Kasumi-1 (cell line): ENCODE results near the gene GCM1.
"Not testable (repeated sequence)": the region's sequence is repeated elsewhere in the genome, so short reads cannot be mapped to it uniquely, and the experiment has no call there.

Experiments
- DNase-seq, 2 experiments: peaks; one replicate each; lab custom pipeline; 2025; lab: John Stamatoyannopoulos, UW

Gene GCM1, protein sequence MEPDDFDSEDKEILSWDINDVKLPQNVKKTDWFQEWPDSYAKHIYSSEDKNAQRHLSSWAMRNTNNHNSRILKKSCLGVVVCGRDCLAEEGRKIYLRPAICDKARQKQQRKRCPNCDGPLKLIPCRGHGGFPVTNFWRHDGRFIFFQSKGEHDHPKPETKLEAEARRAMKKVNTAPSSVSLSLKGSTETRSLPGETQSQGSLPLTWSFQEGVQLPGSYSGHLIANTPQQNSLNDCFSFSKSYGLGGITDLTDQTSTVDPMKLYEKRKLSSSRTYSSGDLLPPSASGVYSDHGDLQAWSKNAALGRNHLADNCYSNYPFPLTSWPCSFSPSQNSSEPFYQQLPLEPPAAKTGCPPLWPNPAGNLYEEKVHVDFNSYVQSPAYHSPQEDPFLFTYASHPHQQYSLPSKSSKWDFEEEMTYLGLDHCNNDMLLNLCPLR

DNA sequence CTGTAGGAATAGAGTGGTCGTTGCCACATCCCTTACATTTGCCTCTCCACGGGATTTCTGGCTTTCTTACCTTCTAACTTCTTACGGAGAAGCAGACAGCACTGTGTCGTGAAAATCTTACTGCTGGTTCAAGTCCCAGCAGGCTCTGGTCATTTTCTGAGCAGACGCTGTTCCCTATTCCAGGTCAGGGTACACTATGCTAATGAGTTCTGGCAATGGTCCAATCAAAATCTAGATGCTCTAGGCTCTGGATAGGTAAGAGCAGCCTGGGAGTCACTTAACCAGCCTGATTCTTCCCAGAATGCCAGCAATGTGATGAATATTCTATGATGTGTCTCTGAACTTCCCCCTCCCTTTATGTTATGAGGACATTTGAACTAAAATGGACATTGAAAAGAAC lies at the start of gene GCM1:
Gene GCM1 (minus strand): TSS at position 158 of the 400 bp plus-strand sequence. CDS start 3,209 bp downstream, outside the sequence.
- DNase-seq: no peak

DNA sequence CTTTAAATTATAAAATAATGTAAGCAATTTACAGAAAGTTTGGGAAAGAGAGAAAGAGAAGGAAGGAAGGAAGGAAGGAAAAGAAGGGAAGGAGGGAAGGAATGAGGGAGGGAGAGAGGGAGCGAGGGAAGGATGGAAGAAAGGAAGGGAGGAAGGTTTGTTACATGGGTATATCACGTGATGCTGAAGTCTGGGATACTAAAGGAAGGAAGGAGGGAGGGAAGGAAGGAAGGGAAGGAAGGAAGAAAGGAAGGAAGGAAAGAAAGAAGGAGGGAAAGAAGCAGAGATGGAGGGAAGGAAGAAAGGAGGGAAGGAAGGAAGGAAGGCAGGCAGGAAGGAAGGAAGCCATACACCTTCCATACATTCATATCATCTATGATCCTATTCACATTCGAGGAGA lies 48.9 kb upstream of the GCM1 start:
- no peak for DNase-seq

DNA sequence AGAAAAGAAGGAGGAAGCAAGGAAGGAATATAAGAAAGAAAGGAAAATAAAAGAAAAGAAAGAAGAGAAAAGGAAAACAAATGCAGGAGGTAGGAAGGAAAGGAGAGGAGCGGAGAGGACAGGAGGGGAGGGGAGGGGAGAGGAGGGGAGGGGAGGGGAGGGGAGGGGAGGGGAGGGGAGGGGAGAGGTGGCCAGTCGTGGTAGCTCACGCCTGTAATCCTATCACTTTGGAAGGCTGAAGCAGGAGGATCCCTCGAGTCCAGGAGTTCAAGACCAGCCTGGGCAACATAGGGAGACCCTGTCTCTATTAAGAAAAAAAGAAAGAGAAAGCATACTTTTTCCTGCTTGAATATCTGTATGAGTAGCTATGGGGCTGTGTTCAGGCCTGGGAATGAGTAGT lies 46.4 kb upstream of the GCM1 start:
- DNase-seq: no peak

DNA sequence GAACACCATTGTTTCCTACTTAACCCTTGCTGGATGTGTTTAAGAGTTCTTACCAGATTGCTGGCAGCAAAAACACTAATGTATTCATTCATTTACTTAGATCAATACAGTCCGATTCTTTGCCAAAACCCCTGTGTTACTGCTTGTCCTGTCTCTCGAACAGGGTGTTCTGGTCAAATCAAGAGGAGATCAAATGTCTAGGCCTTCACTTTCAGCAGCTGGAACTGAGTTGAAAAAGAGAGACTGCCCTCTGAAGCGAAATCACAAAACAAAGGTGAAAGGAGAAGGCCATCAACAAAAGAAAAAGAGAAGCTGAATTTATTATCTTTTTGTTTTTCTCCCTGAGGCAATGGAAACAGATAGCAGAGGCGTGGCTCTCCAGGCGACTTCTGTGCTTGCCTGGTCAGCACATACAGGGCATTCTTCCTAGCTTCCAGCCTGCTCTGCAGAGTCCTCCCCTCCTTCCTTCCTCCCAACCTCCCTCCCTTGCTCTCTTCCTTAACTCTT lies 44.1 kb upstream of the GCM1 start:
- no peak for DNase-seq

DNA sequence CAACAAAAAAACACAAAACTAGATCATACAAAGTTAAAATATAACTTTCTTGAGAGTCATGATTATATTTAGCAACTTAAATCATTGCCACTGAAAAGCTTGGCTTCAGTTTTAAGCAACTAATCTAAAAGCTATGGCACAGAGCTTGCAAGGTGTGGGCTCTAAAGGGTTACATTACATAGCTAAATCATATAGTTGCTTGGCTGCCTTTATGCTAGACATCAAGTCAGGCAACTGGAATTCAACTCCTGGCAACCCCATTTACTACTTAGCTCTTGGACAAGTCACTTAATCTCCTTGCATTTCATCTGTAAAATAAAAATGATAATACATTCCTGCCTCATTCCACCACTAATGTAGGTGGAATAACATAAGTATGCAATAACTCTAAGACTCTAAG lies 40.9 kb upstream of the GCM1 start:
- DNase-seq: no peak

DNA sequence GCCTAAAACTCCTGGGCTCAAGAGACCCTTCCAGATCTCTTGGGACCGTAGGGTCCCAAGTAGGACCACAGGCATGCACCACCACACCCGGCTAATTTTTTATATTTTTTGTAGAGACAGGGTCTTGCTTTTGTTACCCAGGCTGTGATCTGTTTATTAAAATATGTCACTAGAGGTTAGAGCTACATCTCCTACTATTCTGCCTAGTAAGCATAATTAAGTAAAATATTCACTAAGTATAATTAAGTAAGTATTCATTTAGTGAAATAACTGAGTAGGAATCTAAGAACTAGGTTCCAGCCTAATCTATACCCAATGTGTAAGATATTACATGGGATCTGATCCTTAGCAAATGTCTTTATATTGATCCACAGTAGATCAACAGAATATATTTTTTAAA lies 40.2 kb upstream of the GCM1 start:
- DNase-seq: no peak

DNA sequence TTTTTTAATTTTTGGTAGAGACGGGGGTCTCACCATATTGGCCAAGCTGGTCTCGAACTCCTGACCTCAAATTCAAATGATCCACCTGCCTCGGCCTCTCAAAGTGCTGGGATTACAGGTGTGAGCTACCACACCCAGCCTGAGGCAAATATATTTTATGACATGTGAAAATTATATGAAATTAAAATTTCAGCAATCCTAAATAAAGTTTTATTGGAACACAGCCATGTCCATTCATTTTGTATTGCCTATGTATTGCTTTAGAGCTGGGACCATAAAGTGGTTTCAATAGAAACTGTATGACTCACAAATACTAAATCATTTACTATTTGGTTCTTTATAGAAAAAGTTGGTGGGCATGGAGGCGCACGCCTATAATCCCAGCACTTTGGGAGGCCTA lies 32.0 kb upstream of the GCM1 start:
- no peak for DNase-seq

DNA sequence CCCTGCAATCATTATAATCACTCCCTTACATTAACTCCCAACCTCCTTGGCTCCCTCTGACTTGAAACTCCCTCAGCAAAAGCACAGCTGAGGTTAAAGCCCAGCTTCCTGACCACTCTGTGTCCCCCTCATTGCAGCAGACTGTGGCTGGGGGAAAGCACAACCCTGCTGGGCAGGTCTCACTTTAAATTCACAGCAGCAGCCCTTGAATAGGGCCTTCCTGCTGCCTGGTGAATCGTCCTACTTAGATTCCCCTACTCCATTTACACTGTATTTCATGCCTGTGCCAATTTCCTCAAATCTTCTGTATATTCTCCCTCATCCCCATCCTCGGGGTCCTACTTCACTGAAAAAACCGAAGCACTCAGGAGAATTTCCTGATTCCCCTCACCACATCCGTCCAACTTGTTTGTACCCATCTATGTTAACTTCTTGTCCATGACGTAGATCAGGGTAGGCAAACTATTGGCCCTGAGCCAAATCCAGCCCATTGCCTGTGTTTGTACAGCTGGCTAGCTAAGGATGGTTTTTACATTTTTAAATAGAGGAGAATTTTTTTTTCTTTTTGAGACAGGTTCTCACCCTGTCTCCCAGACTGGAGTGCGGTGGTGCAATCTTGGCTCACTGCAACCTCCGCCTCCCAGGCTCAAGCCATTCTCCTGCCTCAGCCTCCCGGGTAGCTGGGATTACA lies 31.5 kb upstream of the GCM1 start:
- DNase-seq: no peak

DNA sequence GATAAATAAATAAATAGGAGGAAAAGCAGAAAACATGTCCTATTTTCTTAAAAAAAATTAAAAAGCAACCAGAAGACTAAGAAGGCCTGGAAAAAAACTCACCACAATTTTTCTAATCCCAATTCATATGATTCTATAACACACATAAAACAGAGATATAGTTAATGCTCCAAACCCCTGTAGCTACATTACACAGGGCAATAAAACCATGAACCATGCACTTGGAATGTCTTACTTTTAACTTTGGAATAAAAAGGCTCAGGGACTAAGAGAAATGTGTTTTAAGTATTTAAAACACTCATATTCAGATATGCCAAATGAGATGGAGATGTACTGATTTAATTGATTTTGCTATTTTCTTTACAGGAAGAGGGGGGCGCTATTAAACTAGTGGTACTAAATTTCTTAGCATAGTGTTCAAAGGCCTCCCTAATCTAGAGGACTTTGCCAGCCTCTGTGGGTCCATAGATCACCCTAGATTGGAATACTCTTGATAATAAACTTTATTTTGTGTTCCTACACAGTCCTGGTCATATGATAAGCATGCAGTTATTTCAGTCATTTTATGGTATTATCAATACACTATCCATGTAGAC lies 30.3 kb upstream of the GCM1 start:
- no peak for DNase-seq

DNA sequence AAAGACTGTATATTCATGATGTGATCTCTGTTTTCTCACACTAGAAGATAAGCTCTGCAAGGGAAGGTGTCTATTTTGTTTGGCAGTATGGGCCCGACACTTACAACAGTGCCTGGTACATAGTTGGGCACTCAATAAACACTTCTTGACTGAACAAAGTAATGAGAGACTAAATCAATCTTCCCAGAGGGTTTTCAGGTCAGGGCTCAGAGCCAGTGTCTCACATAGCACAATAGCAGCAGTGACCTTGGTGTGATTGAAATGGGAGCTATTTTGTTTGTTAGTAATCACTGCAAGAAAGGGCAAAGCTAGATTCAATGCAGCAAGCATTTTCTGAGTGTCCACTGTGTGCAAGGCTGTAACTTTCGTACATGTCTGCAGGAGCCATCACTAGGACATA lies 26.4 kb upstream of the GCM1 start:
- DNase-seq: no peak

DNA sequence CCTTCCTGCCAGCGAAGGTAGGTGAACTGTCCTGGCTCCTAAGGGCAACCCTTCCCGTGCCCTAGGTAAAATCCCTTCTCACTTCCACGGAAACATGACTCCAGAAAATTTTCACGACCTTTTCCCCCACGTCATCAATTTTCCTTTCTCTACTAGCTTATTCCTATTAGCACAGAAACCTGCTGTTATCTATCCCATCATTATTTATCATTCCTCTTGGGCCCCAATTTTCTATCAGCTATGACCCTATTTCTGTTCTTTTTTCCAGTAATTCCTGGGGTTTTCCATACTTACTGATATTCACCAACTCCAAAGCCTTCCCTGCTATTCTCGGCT lies 23.8 kb upstream of the GCM1 start:
- DNase-seq: no peak

DNA sequence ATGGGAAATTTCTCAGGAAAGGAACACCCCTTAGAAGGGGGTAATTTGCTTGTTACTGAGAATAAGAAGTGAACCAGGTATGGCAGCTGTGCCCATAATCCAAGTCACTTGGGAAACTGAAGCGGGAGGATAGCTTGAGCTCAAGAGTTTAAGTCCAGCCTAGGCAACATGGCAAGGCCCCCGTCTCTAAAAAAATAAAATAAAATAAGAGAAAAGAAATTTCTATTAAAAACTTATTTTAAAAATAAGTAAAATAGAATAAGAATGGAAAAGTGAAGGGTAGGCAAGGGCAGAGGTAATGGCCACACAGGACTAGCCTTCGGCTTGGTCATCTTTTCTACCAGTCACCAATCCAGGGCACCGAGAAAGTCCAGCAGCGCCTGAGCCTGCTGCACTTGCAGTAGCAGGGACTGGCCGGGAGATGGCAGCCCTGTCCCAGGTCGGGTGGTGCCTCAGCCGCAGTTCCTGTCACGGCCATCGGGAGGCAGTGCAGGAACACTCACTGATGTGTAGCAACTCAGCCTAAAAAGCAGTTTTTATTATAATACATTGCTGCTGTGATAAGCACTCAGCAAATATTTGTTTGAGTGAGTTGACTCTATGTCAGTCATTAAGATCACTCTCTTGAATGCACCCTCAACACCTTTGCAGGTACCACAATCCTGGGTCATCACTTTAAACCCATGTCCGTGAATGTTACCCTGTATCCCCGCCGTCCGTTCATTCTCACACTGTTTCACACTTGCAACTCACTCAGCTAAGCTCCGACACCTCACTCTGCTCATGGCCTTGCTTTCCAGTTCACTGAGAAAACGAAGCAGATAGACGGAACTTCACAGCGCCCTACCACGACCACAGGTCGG lies 23.2 kb upstream of the GCM1 start:
- peak; percentile 67 to 82 for DNase-seq

DNA sequence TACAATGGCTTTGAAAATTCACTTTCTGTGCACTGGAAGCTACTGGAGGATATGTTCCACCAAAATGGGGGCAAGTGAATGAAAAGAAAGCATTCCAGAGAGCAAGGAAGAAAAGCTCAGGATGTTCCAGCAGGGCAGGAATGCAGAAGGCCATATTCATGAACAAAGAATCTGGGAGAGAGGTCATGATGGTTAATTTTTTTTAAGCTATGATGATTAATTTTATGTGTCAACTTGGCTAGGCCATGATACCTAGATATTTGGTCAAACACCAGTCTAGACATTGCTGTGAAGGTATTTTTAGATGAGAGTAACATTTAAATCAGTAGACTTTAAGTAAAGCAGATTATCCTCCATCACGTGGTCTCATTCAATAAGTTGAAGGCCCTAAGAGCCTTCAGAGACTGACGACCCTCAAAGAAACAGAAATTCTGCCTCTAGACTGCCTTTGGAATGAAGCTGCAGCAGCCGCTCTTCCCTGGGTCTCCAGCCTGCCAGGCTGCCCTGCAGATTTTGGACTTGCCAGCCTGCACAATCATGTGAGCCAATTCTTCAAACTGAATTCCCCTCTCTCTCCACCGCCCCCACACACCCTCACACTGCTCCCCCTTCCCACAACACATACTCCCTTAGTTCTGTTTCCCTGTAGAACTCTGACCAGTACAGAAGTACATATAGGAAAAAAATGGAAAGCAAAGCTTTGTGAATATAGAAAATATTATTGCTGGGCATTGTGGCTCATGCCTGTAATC lies 20.1 kb upstream of the GCM1 start:
- DNase-seq: no peak

DNA sequence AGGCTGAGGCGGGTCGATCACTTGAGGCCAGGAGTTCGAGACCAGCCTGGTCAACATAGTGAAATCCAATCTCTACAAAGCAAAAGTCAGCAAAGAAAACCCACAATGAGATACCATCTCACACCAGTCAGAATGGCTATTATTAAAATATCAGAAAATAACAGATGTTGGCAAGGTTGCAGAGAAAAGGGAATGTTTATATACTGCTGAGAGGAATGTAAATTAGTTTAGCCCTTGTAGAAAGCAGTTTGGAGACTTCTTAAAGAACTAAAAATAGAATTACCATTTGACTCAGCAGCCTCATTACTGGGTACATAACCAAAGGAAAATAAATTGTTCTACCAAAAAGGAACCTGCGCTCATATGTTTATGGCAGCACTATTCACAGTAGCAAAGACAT lies 16.7 kb upstream of the GCM1 start:
- no peak for DNase-seq

DNA sequence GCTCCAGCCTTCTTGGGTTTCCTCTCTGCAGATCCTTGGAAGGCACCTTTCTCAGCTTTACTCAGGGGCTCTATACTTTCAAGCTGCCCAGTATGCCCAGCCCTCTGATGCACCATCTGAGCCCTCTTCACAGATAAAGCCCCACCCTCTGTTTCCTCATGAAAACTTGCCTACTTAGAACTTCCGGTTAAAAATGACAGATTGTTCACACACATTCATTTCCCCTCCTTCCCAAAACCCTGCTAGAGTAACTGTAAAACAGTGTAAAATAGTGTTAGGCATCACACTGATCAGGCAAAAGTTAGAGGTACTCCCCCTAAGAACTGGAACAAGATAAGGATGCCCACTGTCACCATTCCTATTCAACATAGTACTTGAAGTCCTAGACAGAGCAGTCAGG lies 14.0 kb upstream of the GCM1 start:
- peak; percentile 54 to 65 for DNase-seq

DNA sequence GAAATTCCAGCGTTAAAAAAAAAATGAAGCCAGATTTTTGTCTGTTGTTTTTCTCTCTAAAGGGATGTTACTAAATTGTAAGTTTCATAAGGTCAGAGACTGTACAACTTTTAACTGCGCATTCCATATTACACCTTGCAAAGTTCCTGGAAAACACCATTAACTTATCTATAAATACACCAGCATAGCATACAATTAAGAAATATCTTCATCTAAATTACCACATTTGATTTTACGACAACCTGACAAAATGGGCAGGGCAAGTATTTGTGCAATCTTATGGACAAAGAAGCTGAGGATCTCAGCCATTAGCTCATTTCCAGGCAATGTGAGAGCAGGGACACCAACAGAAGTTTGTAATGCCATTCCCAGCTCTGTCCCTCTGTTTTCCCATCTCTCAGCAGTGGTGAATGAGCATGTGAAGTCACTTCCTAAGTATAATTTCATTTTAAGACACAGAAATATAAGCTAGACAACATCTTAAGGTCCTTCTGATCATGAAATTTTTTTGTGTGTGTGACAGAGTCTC lies 12.9 kb upstream of the GCM1 start:
- DNase-seq: no peak

DNA sequence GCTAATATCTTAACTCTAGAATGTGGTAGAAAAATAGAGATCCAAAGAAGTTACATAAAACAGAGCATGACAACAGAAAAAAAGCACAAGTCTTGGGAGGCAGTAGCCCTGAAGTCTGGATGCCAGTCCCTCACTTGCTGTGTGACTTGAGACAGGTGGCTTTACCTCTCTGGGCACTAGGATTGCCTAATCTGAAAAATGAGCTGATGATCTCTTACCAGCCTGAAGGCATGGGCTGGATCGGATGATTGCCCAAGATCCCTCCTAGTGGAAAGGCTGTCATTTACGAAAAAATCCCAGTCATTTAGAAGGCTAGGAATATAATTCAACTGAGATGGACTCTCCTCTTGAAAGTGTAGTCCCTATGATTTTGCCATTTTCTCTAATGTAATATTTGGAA lies 10.9 kb upstream of the GCM1 start:
- DNase-seq: no peak

DNA sequence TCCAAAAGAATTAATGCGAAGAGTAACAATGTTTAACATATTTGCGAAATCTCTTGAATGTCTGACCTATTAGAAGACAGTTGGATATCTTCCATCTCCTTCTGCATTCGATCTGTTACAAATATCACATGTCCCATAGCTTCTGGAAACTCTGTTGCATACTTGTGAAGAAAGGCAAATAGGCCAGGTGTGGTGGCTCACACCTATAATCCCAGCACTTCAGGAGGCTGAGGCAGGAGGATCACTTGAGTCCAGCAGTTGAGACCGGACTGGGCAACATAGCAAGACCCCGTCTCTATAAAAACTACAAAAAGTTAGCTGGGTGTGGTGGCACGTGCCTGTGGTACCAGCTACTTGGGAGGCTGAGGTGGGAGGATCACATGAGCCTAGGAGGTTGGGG lies 9.4 kb upstream of the GCM1 start:
- not testable (repeated sequence) for DNase-seq

DNA sequence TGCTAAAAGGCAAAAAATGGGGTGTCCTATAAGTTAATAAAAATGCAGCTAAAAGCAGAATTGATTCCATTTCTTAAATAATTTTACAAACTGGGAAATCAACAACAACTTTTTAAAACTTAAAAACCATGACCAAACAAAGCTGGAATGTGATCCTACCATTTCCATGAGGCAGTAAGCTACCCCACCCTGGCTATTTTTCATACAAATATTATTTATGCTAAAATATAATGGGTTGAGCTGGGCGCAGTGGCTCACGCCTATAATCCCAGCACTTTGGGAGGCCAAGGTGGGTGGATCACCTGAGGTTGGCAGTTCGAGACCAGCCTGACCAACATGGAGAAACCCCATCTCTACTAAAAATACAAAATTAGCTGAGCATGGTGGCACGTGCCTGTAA lies 6.6 kb upstream of the GCM1 start:
- not testable (repeated sequence) for DNase-seq

DNA sequence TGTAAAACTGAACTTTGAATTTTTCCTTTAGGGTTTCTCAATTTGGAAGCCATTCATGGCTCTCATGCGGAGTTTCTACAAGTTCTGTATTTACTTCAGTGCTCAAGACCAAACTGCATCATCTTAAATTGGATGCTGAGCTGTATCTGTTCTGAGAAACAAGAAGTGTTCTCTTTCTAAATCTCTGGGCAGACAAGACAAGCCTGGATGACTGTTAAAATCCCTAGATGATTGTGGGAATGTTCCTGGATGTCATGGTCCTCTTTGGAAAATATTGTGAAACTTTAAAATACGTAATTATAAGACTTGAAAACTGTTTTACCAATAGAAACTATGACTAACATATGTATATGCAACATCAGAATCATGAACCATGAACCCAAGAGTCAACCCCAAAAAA lies 6.2 kb upstream of the GCM1 start:
- no peak for DNase-seq

DNA sequence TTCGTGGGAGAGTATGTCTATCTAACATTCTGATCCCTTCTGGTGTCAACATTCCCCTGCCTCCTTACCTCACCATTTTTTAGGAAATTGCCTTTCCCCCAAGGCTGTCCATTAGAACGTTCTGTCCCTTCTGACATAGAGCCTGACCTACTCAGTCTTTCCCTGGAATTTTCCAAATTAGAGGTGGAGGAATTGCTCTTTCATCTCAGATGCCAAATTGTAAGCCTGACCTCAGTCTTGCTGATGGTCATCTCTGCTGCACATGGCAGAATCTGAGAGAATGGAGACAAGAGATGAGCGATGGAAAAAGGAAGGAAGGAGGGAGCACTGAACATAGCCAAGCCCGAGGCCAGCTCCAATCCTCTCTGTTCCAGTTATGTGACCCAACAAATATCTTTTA lies 5.4 kb upstream of the GCM1 start:
- DNase-seq: no peak
